Ishikawa (cell line): ENCODE results near the gene FBXO31.

Source experiments
- CEBPB ChIP-seq: IDR thresholded peaks from 2 replicates; pipeline ENCODE4 v1.6.1; 2012
- CREB1 ChIP-seq: IDR thresholded peaks from 2 replicates; pipeline ENCODE4 v1.6.1; 2012; ENCODE audit warnings: low read depth
- EGR1 ChIP-seq: IDR thresholded peaks from 2 replicates; pipeline ENCODE4 v1.6.1; 2012
- EP300 ChIP-seq: IDR thresholded peaks from 2 replicates; pipeline ENCODE4 v1.6.1; 2012; ENCODE audit warnings: borderline replicate concordance
- FOXM1 ChIP-seq: IDR thresholded peaks from 2 replicates; pipeline ENCODE4 v1.6.1; 2012; ENCODE audit warnings: low read depth, borderline replicate concordance
- NFIC ChIP-seq: IDR thresholded peaks from 2 replicates; pipeline ENCODE4 v1.6.1; 2012
- RAD21 ChIP-seq: IDR thresholded peaks from 2 replicates; pipeline ENCODE4 v1.6.1; 2012; ENCODE audit warnings: low read depth
- TAF1 ChIP-seq: IDR thresholded peaks from 2 replicates; pipeline ENCODE4 v1.6.1; 2012; ENCODE audit warnings: low read depth, mild to moderate bottlenecking
- TCF12 ChIP-seq: IDR thresholded peaks from 2 replicates; pipeline ENCODE4 v1.6.1; 2012; ENCODE audit warnings: low read depth
- TEAD4 ChIP-seq: IDR thresholded peaks from 2 replicates; pipeline ENCODE4 v1.6.1; 2012
- YY1 ChIP-seq: IDR thresholded peaks from 2 replicates; pipeline ENCODE4 v1.6.1; 2012; ENCODE audit warnings: low read depth
- ZBTB7A ChIP-seq: IDR thresholded peaks from 2 replicates; pipeline ENCODE4 v1.6.1; 2012; ENCODE audit warnings: low read depth
- TF ChIP-seq, protein P1 (sequence below): IDR thresholded peaks from 2 replicates; pipeline ENCODE4 v1.6.1; 2012; ENCODE audit warnings: low read depth, mild to moderate bottlenecking
- TF ChIP-seq, protein P2 (sequence below): IDR thresholded peaks from 2 replicates; pipeline ENCODE4 v1.6.1; 2012
- TF ChIP-seq, protein P3 (sequence below): IDR thresholded peaks from 2 replicates; pipeline ENCODE4 v1.6.1; 2012

Gene FBXO31

DNA sequence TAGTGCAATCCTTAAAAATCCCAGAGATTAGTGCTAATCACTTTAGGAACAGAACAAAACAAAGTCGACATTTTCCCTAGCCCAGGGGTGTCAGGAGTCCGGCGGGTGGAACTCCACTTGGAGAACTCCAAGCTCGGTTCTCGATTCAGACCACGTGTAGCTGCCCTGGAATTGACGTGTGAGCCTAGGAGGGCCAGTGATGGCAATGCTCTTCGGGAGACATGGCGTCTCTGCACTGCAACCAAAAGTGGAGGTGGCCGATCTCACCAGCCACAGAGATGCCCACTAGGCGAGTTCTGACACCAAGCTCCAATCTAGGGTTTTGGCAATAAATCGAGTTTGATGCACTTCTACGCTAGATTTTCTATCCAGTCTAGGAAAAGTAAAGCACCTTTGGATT, 26.2 kb upstream of the FBXO31 start:
- TF ChIP-seq YY1 = no peak
- TF ChIP-seq NFIC = no peak
- no peak for TF ChIP-seq CREB1
- TF ChIP-seq, protein P1, sequence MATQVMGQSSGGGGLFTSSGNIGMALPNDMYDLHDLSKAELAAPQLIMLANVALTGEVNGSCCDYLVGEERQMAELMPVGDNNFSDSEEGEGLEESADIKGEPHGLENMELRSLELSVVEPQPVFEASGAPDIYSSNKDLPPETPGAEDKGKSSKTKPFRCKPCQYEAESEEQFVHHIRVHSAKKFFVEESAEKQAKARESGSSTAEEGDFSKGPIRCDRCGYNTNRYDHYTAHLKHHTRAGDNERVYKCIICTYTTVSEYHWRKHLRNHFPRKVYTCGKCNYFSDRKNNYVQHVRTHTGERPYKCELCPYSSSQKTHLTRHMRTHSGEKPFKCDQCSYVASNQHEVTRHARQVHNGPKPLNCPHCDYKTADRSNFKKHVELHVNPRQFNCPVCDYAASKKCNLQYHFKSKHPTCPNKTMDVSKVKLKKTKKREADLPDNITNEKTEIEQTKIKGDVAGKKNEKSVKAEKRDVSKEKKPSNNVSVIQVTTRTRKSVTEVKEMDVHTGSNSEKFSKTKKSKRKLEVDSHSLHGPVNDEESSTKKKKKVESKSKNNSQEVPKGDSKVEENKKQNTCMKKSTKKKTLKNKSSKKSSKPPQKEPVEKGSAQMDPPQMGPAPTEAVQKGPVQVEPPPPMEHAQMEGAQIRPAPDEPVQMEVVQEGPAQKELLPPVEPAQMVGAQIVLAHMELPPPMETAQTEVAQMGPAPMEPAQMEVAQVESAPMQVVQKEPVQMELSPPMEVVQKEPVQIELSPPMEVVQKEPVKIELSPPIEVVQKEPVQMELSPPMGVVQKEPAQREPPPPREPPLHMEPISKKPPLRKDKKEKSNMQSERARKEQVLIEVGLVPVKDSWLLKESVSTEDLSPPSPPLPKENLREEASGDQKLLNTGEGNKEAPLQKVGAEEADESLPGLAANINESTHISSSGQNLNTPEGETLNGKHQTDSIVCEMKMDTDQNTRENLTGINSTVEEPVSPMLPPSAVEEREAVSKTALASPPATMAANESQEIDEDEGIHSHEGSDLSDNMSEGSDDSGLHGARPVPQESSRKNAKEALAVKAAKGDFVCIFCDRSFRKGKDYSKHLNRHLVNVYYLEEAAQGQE = no peak
- no peak for TF ChIP-seq ZBTB7A
- TF ChIP-seq RAD21 = no peak
- TF ChIP-seq, protein P2, sequence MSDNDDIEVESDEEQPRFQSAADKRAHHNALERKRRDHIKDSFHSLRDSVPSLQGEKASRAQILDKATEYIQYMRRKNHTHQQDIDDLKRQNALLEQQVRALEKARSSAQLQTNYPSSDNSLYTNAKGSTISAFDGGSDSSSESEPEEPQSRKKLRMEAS = no peak
- TF ChIP-seq TAF1 = no peak
- TF ChIP-seq TEAD4 = no peak
- no peak for TF ChIP-seq FOXM1
- TF ChIP-seq CEBPB = no peak
- TF ChIP-seq EGR1 = no peak

DNA sequence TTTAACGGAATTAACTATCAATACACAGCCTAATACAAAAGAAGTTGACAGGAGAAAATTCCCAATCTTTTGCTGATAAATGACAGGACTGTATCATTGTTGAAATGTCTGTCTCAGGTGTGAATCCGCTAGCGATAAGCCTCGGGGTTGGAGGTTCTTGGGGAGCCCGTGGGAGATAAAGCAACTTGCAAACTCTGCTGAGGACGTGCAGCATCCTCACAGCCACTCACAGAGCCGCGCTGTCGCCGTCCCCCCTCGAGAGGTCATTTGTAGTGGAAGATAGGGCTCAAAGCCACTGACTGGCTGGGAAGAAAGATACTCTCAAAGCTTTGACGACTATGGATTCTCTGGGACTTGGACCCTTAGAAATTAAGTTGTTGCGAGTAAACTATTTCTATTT, 25.6 kb upstream of the FBXO31 start:
- TF ChIP-seq FOXM1 = no peak
- no peak for TF ChIP-seq TEAD4
- TF ChIP-seq EP300 = no peak
- TF ChIP-seq, protein P2 = no peak
- no peak for TF ChIP-seq CEBPB
- TF ChIP-seq YY1 = no peak
- TF ChIP-seq RAD21 = no peak
- TF ChIP-seq, protein P3, sequence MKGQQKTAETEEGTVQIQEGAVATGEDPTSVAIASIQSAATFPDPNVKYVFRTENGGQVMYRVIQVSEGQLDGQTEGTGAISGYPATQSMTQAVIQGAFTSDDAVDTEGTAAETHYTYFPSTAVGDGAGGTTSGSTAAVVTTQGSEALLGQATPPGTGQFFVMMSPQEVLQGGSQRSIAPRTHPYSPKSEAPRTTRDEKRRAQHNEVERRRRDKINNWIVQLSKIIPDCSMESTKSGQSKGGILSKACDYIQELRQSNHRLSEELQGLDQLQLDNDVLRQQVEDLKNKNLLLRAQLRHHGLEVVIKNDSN = no peak
- no peak for TF ChIP-seq EGR1
- TF ChIP-seq, protein P1 = no peak
- no peak for TF ChIP-seq TCF12
- no peak for TF ChIP-seq TAF1
- no peak for TF ChIP-seq ZBTB7A
- TF ChIP-seq NFIC = no peak
- TF ChIP-seq CREB1 = no peak

DNA sequence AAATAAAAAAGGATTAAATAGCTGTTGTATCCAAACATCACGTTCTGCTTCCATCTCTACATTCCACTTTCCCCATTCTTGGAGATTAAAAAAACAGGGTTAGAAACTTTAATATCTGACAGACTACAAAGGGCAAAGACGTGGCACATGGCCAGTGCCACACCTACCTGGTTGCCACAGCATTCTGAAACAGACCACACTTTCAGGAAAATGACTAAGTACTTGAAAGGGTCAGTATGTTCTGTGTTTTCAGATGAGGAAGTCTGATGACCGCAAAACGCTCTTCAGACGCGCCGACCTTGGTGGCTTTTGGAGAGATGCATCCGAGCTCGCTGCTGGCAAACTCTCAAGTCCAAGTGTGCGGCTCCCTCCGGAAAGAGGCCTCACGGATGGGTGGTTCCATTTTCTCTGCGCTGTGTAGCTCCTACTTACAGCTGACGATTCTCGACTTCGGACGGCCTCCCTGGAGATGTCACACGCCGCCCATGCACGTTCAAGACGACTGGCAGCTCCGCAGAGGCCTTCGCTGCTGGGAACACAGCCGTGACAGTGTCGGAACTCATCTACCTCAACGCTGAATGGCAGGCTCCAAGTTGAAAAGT, 24.0 kb upstream of the FBXO31 start:
- no peak for TF ChIP-seq NFIC
- no peak for TF ChIP-seq FOXM1
- no peak for TF ChIP-seq EP300
- no peak for TF ChIP-seq CEBPB

DNA sequence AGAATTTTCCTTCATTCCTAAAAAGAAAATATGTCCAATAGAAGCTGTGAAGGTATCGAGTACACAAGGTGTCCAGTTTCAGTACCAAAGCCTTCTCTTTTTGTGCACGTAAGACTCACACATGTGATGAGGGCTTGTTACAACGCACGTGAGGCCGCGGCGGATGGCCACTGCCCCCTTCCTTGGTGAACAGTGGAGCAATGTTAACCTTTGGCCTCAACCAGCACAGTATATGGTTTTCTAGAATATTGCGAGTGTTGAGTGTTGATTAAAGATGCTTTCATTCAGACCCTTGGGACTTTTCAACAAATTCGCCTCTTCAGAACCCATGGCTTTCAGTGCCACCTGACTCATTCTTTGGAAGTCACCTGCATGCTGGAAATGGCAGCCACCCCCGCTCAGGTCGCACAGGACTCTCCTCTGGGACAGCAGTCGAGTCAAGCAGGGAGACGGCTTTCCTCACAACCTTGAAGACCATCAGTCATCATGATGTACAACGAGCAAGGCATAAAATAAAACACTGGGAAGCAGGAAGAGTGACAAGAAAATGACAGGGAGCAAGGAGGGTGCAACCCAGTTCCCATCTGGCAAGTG, 23.0 kb upstream of the FBXO31 start:
- TF ChIP-seq, protein P1 = no peak
- TF ChIP-seq EP300 (no peak), CREB1 (no peak), NFIC (no peak), TCF12 (no peak), ZBTB7A (no peak), TEAD4 (no peak), EGR1 (no peak), CEBPB (no peak), TAF1 (no peak)
- TF ChIP-seq, protein P2 = no peak
